Mesendoderm (in vitro differentiated cells): ENCODE results near the gene KCNJ10.

Experiments
- DNase-seq: peaks from one replicate; pipeline ENCODE4 v3.0.0; 2013
- H2AK5ac ChIP-seq: 2 replicates; pipeline ENCODE4 v1.6.1; 2013; ENCODE audit warnings: low read length, inconsistent platforms
- H2BK120ac ChIP-seq: 2 replicates; pipeline ENCODE4 v1.6.1; 2013; ENCODE audit warnings: low read depth, mild to moderate bottlenecking, low read length, moderate library complexity, mixed read lengths
- H2BK15ac ChIP-seq: replicated peaks from 2 replicates; pipeline ENCODE4 v1.6.1; 2013; ENCODE audit warnings: low read depth, mild to moderate bottlenecking, moderate library complexity
- H2BK5ac ChIP-seq: 2 replicates; pipeline ENCODE4 v1.6.1; 2013; ENCODE audit warnings: low read length, inconsistent platforms
- H3K18ac ChIP-seq: 2 replicates; pipeline ENCODE4 v1.6.1; 2013; ENCODE audit warnings: mild to moderate bottlenecking, low read length, mixed read lengths
- H3K23ac ChIP-seq: one replicate; pipeline ENCODE4 v1.6.1; 2013; ENCODE audit warnings: low read length
- H3K27ac ChIP-seq: 2 replicates; pipeline ENCODE4 v1.5.1; 2013; ENCODE audit warnings: low read depth, mild to moderate bottlenecking, inconsistent platforms, low read length, moderate library complexity
- H3K27me3 ChIP-seq: 2 replicates; pipeline ENCODE4 v1.6.1; 2013; ENCODE audit warnings: low read length, control low read depth, mild to moderate bottlenecking, inconsistent platforms; ENCODE audit not compliant: insufficient read depth, poor library complexity
- H3K36me3 ChIP-seq: 2 replicates; pipeline ENCODE4 v1.6.1; 2013; ENCODE audit warnings: low read length, inconsistent platforms; ENCODE audit not compliant: control insufficient read depth, insufficient read depth
- H3K4ac ChIP-seq: one replicate; pipeline ENCODE4 v1.6.1; 2013; ENCODE audit warnings: low read depth, mild to moderate bottlenecking, low read length, moderate library complexity
- H3K4me1 ChIP-seq: 2 replicates; pipeline ENCODE4 v1.6.1; 2013; ENCODE audit warnings: low read depth, low read length, inconsistent platforms; ENCODE audit not compliant: control insufficient read depth
- H3K4me2 ChIP-seq: 2 replicates; pipeline ENCODE4 v1.6.1; 2013; ENCODE audit warnings: low read length
- H3K4me3 ChIP-seq: 2 replicates; pipeline ENCODE4 v1.5.1; 2013; ENCODE audit warnings: mild to moderate bottlenecking, low read length
- H3K56ac ChIP-seq: one replicate; pipeline ENCODE4 v1.6.1; 2013; ENCODE audit warnings: low read length
- H3K79me1 ChIP-seq: 2 replicates; pipeline ENCODE4 v1.6.1; 2013; ENCODE audit warnings: low read length, inconsistent platforms
- H3K79me2 ChIP-seq: 2 replicates; pipeline ENCODE4 v1.6.1; 2013; ENCODE audit warnings: mild to moderate bottlenecking, low read length; ENCODE audit not compliant: control insufficient read depth, insufficient read depth
- H3K9ac ChIP-seq: 2 replicates; pipeline ENCODE4 v1.6.1; 2013; ENCODE audit warnings: low read length, inconsistent platforms
- H4K5ac ChIP-seq: one replicate; pipeline ENCODE4 v1.6.1; 2013; ENCODE audit warnings: low read length
- H4K8ac ChIP-seq: one replicate; pipeline ENCODE4 v1.6.1; 2013; ENCODE audit warnings: low read depth, mild to moderate bottlenecking, control low read depth, low read length, moderate library complexity
- WGBS: extraction: QIAGEN DNeasy Blood & Tissue Kit; methylation state at CpG from one replicate; pipeline ENCODE4 v1.1.7; 2013; ENCODE audit warnings: low lambda C conversion rate, missing lambda C conversion rate; ENCODE audit not compliant: insufficient coverage; ENCODE audit errors: extremely low coverage; 5-methylcytosine and 5-hydroxymethylcytosine counted together

The KCNJ10 gene

GRCh38 chr1:159989581-159989980 is 80.4 kb downstream of the KCNJ10 start:
- Histone ChIP-seq H3K79me2 (no peaks in the 10 kb centered on the region), H3K56ac (no peak overlapping the region), H3K36me3 (no peaks in the 10 kb centered on the region), H3K79me1 (no peaks in the 10 kb centered on the region), H3K9ac (no peak overlapping the region), H4K8ac (no peak overlapping the region), H3K4me3 (no peak overlapping the region), H3K4me1 (no peaks in the 10 kb centered on the region), H2BK120ac (no peak overlapping the region), H2BK5ac (no peak overlapping the region), H4K5ac (no peak overlapping the region), H2AK5ac (no peak overlapping the region), H3K4me2 (no peak overlapping the region), H3K18ac (no peak overlapping the region), H3K27ac (no peak overlapping the region), H2BK15ac (no peak overlapping the region), H3K27me3 (no peaks in the 10 kb centered on the region), H3K23ac (no peak overlapping the region), H3K4ac (no peak overlapping the region)
- DNase-seq: no peak
- no CpG with 5 or more reads among the region's 3 CpGs for whole genome bisulfite sequencing

- H3K18ac ChIP-seq: no peak overlapping the region
- DNase-seq: no peak
Observed at GRCh38 chr1:159988006-159988405, 82.0 kb downstream of the KCNJ10 start.

GRCh38 chr1:159987186-159987585 is 82.8 kb downstream of the KCNJ10 start:
- no peak overlapping the region for H3K4me3 ChIP-seq
- H2BK120ac ChIP-seq: no peak overlapping the region
- H2BK5ac ChIP-seq: no peak overlapping the region
- H3K4me1 ChIP-seq: no peaks in the 10 kb centered on the region
- no peak overlapping the region for H3K23ac ChIP-seq
- H3K27ac ChIP-seq: no peak overlapping the region
- no peak overlapping the region for H3K4ac ChIP-seq
- H3K36me3 ChIP-seq: no peaks in the 10 kb centered on the region
- no peak for DNase-seq
- no peak overlapping the region for H3K56ac ChIP-seq
- H3K27me3 ChIP-seq: no peaks in the 10 kb centered on the region
- H2AK5ac ChIP-seq: no peak overlapping the region
- no peak overlapping the region for H2BK15ac ChIP-seq
- H3K79me1 ChIP-seq: no peaks in the 10 kb centered on the region
- H4K5ac ChIP-seq: no peak overlapping the region
- H4K8ac ChIP-seq: no peak overlapping the region
- no peaks in the 10 kb centered on the region for H3K79me2 ChIP-seq
- no peak overlapping the region for H3K18ac ChIP-seq
- WGBS: no CpG with 5 or more reads among the region's 4 CpGs
- no peak overlapping the region for H3K4me2 ChIP-seq
- no peak overlapping the region for H3K9ac ChIP-seq

More at GRCh38 chr1:159988006-159988405, 82.0 kb downstream of the KCNJ10 start:
- Histone ChIP-seq H3K23ac (no peak overlapping the region), H3K4me3 (no peak overlapping the region), H4K5ac (no peak overlapping the region), H3K4me2 (no peak overlapping the region), H2BK5ac (no peak overlapping the region), H3K79me1 (no peaks in the 10 kb centered on the region), H2BK120ac (no peak overlapping the region), H3K4me1 (no peaks in the 10 kb centered on the region), H3K56ac (no peak overlapping the region), H3K36me3 (no peaks in the 10 kb centered on the region), H3K4ac (no peak overlapping the region), H4K8ac (no peak overlapping the region), H3K27me3 (no peaks in the 10 kb centered on the region), H2AK5ac (no peak overlapping the region), H3K27ac (no peak overlapping the region), H2BK15ac (no peak overlapping the region), H3K9ac (no peak overlapping the region), H3K79me2 (no peaks in the 10 kb centered on the region)
- no CpG with 5 or more reads among the region's 1 CpG for WGBS

GRCh38 chr1:159986531-159986930 is 83.4 kb downstream of the KCNJ10 start:
- no peak for DNase-seq
- H3K36me3 ChIP-seq: no peaks in the 10 kb centered on the region
- no CpG with 5 or more reads among the region's 1 CpG for WGBS

GRCh38 chr1:159986093-159986492 is 83.9 kb downstream of the KCNJ10 start:
- no peak overlapping the region for H3K27ac ChIP-seq
- H2AK5ac ChIP-seq: no peak overlapping the region
- H4K8ac ChIP-seq: no peak overlapping the region
- no peak overlapping the region for H2BK5ac ChIP-seq
- no peaks in the 10 kb centered on the region for H3K4me1 ChIP-seq
- no CpG with 5 or more reads among the region's 2 CpGs for WGBS
- H3K79me2 ChIP-seq: no peaks in the 10 kb centered on the region
- H3K4me3 ChIP-seq: no peak overlapping the region
- H2BK15ac ChIP-seq: no peak overlapping the region
- H3K27me3 ChIP-seq: no peaks in the 10 kb centered on the region
- no peaks in the 10 kb centered on the region for H3K79me1 ChIP-seq
- H3K23ac ChIP-seq: no peak overlapping the region
- no peak overlapping the region for H3K4me2 ChIP-seq
- no peak overlapping the region for H2BK120ac ChIP-seq
- no peak overlapping the region for H3K9ac ChIP-seq
- no peak overlapping the region for H3K18ac ChIP-seq
- H3K4ac ChIP-seq: no peak overlapping the region
- no peak for DNase-seq
- no peaks in the 10 kb centered on the region for H3K36me3 ChIP-seq
- H3K56ac ChIP-seq: no peak overlapping the region
- no peak overlapping the region for H4K5ac ChIP-seq

More at GRCh38 chr1:159986531-159986930, 83.4 kb downstream of the KCNJ10 start:
- H4K8ac ChIP-seq: no peak overlapping the region
- no peaks in the 10 kb centered on the region for H3K79me2 ChIP-seq
- no peak overlapping the region for H4K5ac ChIP-seq
- no peak overlapping the region for H3K4me3 ChIP-seq
- no peak overlapping the region for H3K18ac ChIP-seq
- no peaks in the 10 kb centered on the region for H3K79me1 ChIP-seq
- no peak overlapping the region for H2AK5ac ChIP-seq
- no peak overlapping the region for H3K4me2 ChIP-seq
- H2BK5ac ChIP-seq: no peak overlapping the region
- H3K27ac ChIP-seq: no peak overlapping the region
- no peak overlapping the region for H3K23ac ChIP-seq
- H3K4ac ChIP-seq: no peak overlapping the region
- no peaks in the 10 kb centered on the region for H3K4me1 ChIP-seq
- H3K9ac ChIP-seq: no peak overlapping the region
- no peak overlapping the region for H2BK15ac ChIP-seq
- H2BK120ac ChIP-seq: no peak overlapping the region
- no peaks in the 10 kb centered on the region for H3K27me3 ChIP-seq
- H3K56ac ChIP-seq: no peak overlapping the region

- WGBS: no CpG with 5 or more reads among the region's 6 CpGs
- no peak overlapping the region for H3K4me3 ChIP-seq
- DNase-seq: no peak
Observed at GRCh38 chr1:159985473-159985872, 84.5 kb downstream of the KCNJ10 start.

More at GRCh38 chr1:159985473-159985872, 84.5 kb downstream of the KCNJ10 start:
- H2AK5ac ChIP-seq: no peak overlapping the region
- H3K36me3 ChIP-seq: no peaks in the 10 kb centered on the region
- no peaks in the 10 kb centered on the region for H3K79me1 ChIP-seq
- no peak overlapping the region for H3K9ac ChIP-seq
- H3K4me2 ChIP-seq: no peak overlapping the region
- no peak overlapping the region for H2BK15ac ChIP-seq
- no peak overlapping the region for H3K27ac ChIP-seq
- no peak overlapping the region for H4K5ac ChIP-seq
- H3K18ac ChIP-seq: no peak overlapping the region
- H3K27me3 ChIP-seq: no peaks in the 10 kb centered on the region
- no peak overlapping the region for H4K8ac ChIP-seq
- no peak overlapping the region for H2BK5ac ChIP-seq
- H3K23ac ChIP-seq: no peak overlapping the region
- H2BK120ac ChIP-seq: no peak overlapping the region
- H3K79me2 ChIP-seq: no peaks in the 10 kb centered on the region
- H3K4ac ChIP-seq: no peak overlapping the region
- H3K4me1 ChIP-seq: no peaks in the 10 kb centered on the region
- no peak overlapping the region for H3K56ac ChIP-seq
